Measurements from ENCODE around the gene ARHGAP22. TPM values are rescaled to one million over a fixed set of nuclear protein-coding genes. Genes with fewer than 3 reads are reported as not detected.

The ARHGAP22 gene
- total and polyA plus RNA-seq, 2 experiments from 2014 or later: 4.8 to 10.7 TPM

DNA sequence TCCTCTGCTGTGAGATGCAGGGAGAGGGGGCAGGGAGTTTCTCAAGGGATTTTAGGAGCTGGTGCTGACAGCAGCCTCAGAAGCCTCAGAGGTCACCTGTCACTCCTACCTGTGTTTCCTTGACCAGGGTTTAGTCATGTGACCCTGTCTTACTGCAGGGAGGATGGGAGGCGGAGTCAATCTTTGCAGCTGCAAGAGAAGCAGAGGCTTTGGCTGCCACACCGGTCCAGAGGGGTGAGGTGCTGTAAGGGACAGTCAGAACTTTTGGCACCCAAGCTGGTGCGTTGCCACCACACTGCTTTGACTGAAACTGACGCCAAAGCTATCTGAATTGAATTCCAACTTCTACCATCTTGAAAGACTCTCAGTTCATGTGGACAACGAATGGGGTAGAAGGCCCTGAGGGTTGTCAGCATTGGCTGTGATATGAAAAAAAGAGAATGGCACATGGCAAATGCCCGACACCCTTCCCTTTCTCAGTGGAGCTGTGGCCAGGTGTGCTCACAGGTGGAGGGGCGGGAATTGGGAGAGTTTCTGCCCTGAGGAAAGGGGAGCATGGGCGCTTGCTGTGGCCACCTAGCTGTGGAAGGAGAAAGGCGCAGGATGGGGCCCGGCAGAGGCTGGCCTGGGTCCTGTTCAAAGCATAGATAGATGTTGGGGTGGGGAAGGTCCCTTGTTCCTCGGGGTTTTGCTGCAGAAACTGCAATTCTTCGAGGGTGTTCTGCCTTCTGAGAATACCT is 69.3 kb downstream of the ARHGAP22 start:
- 0 out of 2 replicates have a peak overlapping the region, but pooled peaks have one; percentile 43 for H2AFZ ChIP-seq
- H3F3A ChIP-seq (replicated peaks; ENCODE audit: low read depth): peaks cover 5% of the 10 kb centered on the region
- H3K4me3 ChIP-seq: no peak overlapping the region
- no peak overlapping the region for H3K27ac ChIP-seq (ENCODE audit: low read depth)
- peak; percentile 56 for DNase-seq (ENCODE audit: low spot score)
- Mint-ChIP-seq H3K9me3 (no peaks in the 10 kb centered on the region), H3K36me3 (ENCODE audit: low read depth) (no peaks in the 10 kb centered on the region; the same call in 1 of the 3 replicates), H3K27me3 (ENCODE audit: insufficient read depth, low read depth, poor library complexity) (peaks cover 12% of the 10 kb centered on the region), H3K4me1 (peaks cover 40% of the 10 kb centered on the region), H3K27ac (no peak overlapping the region), H3K4me3 (no peak overlapping the region; the same call in 2 of the 3 replicates)
- peaks cover 15% of the 10 kb centered on the region; the same call in 1 of the 2 replicates for H3K9me2 ChIP-seq (ENCODE audit: insufficient read depth)
- H3K4me2 ChIP-seq: peak overlapping the region; percentile 20; the same call in 1 of the 2 replicates
- ATAC-seq: peak; percentile 67
- no peaks in the 10 kb centered on the region for H3K79me2 ChIP-seq (replicated peaks; ENCODE audit: insufficient read depth)
- H4K20me1 ChIP-seq (replicated peaks; ENCODE audit: insufficient read depth): no peaks in the 10 kb centered on the region
- no peaks in the 10 kb centered on the region for H3K27me3 ChIP-seq (ENCODE audit: insufficient read depth)
- H3K4me1 ChIP-seq (ENCODE audit: insufficient read depth): peaks cover 50% of the 10 kb centered on the region
- TF ChIP-seq CTCF (conservative IDR thresholded peaks at IDR 0.05; ENCODE audit: low read depth in 2 of 2): peak; percentile 47 to 52
- no peak for TF ChIP-seq REST (IDR thresholded peaks at IDR 0.05; ENCODE audit: unreplicated experiment)
- no peaks in the 10 kb centered on the region for H3K36me3 ChIP-seq (ENCODE audit: insufficient read depth)

GRCh38 chr10:48533951-48534720 is 70.7 kb downstream of the ARHGAP22 start:
- peaks cover 40% of the 10 kb centered on the region for H3K4me1 Mint-ChIP-seq
- Histone ChIP-seq H3F3A (replicated peaks; ENCODE audit: low read depth) (peaks cover 5% of the 10 kb centered on the region), H3K27ac (ENCODE audit: low read depth) (no peak overlapping the region; the same call in 1 of the 2 replicates), H3K4me1 (ENCODE audit: insufficient read depth) (peaks cover 50% of the 10 kb centered on the region), H3K4me3 (no peak overlapping the region), H3K36me3 (ENCODE audit: insufficient read depth) (no peaks in the 10 kb centered on the region), H3K27me3 (ENCODE audit: insufficient read depth) (no peaks in the 10 kb centered on the region), H3K9me2 (ENCODE audit: insufficient read depth) (peaks cover 15% of the 10 kb centered on the region; the same call in 1 of the 2 replicates), H3K4me2 (peak overlapping the region; percentile 38; the same call in 1 of the 2 replicates), H4K20me1 (replicated peaks; ENCODE audit: insufficient read depth) (no peaks in the 10 kb centered on the region), H2AFZ (0 out of 2 replicates have a peak overlapping the region, but pooled peaks have one; percentile 56), H3K79me2 (replicated peaks; ENCODE audit: insufficient read depth) (no peaks in the 10 kb centered on the region)
- TF ChIP-seq ZNF462 (CRISPR knock-in tag; IDR thresholded peaks at IDR 0.05): 0 out of 2 replicates have a peak, but pooled peaks have one; percentile 24
- no peak for TF ChIP-seq STAT1 (IDR thresholded peaks at IDR 0.05; ENCODE audit: unreplicated experiment)
- no peak overlapping the region for H3K4me3 Mint-ChIP-seq
- DNase-seq (ENCODE audit: low spot score) (peak; percentile 81), ATAC-seq (peak; percentile 60)
- H3K27me3 Mint-ChIP-seq (ENCODE audit: insufficient read depth, low read depth, poor library complexity): peaks cover 12% of the 10 kb centered on the region
- H3K27ac Mint-ChIP-seq: peak overlapping the region; percentile 59
- no peaks in the 10 kb centered on the region; the same call in 1 of the 3 replicates for H3K36me3 Mint-ChIP-seq (ENCODE audit: low read depth)
- no peaks in the 10 kb centered on the region for H3K9me3 Mint-ChIP-seq

All from GM23338 (cell line).